Psoas muscle (tissue), 8 donors: ENCODE results near the gene VPS25. TPM values are rescaled to one million over a fixed set of nuclear protein-coding genes. Genes with fewer than 3 reads are reported as not detected.

ENCODE experiments used
- ATAC-seq, 4 donors: fragments of 200-7000 bp; cut with Tn5 transposase; one replicate each; pipeline ENCODE4 v1.9.1; 2020; ENCODE audit warnings: moderate library complexity in 3 of 4, mild to moderate bottlenecking in 2 of 4
- DNase-seq, 2 donors: peaks; one replicate each; pipeline ENCODE4 v3.0.0-alpha.2; 2020
- H3K27ac ChIP-seq: fragments of 200-600 bp; one replicate; pipeline ENCODE4 v1.8.0; 2022
- H3K27me3 ChIP-seq, 3 donors: fragments of 200-600 bp in 1 of 3; one replicate each; pipeline versions ENCODE4 v1.6.1 to v1.8.0; 2013 to 2022; ENCODE audit warnings: low read length in 2 of 3, mild to moderate bottlenecking in 2 of 3, moderate library complexity in 1 of 3; ENCODE audit not compliant: insufficient read depth in 3 of 3
- H3K36me3 ChIP-seq, 2 donors: fragments of 200-600 bp in 1 of 2; one replicate each; pipeline versions ENCODE4 v1.6.1 to v1.8.0; 2013 to 2022; ENCODE audit warnings: low read depth in 1 of 2, mild to moderate bottlenecking in 1 of 2, moderate library complexity in 1 of 2; ENCODE audit not compliant: insufficient read depth in 1 of 2
- H3K4me1 ChIP-seq: fragments of 200-600 bp; one replicate; pipeline ENCODE4 v1.8.0; 2022
- H3K4me3 ChIP-seq: fragments of 200-600 bp; one replicate; pipeline ENCODE4 v1.8.0; 2022; ENCODE audit warnings: mild to moderate bottlenecking
- H3K9me3 ChIP-seq: fragments of 200-600 bp; one replicate; pipeline ENCODE4 v1.8.0; 2022
- CTCF ChIP-seq: fragments of 200-600 bp; IDR thresholded peaks from one replicate; pipeline ENCODE4 v1.8.0; 2022; ENCODE audit warnings: antibody characterized with exemption
- WGBS, 3 donors: extraction: QIAGEN DNeasy Blood & Tissue Kit; methylation state at CpG; one replicate each; pipeline versions ENCODE4 v1.1.6 to v1.1.7; 2013; 5-methylcytosine and 5-hydroxymethylcytosine counted together
- intact Hi-C, 2 donors: fragments of 100-400 bp; cut with DNase I; formaldehyde crosslinking; loops; one replicate each; pipeline versions ENCODE4 v1.11.0 to v1.14.2; 2022
- polyA plus RNA-seq, 3 donors: library from polyadenylated mRNA; stranded (reverse); fragments of 200-250 nt; gene quantifications; one replicate each; pipeline ENCODE4 v1.2.3, GENCODE V29; 2013
- total RNA-seq, 4 donors: library from RNA; stranded (reverse); fragmentation: NEBNext Ultra II Directional in 2 of 4; extraction: Animal tissue kit (Norgen Biotek cat#: 25700) in 2 of 4; gene quantifications; one replicate each; pipeline versions ENCODE4 v1.2.1 to v1.2.4, GENCODE V29; 2021 to 2023
- donor health status: healthy with polysubstance abuse.
- donor health status: DM: no; HTN: no; CAD: no; lungs with moderate emphysema.
- donor health status: Bipolar disorder and iron deficiency.
- donor health status: healthy.
- donor health status: DM: yes; HTN: yes; CAD: no.
- donor health status: DM: no; HTN: no; CAD: no.
- donor health status: DM: no; HTN: no; CAD: no.
- donor health status: DM: yes; HTN: yes; CAD: no.

VPS25 gene
- total and polyA plus RNA-seq, 7 donors: 38.6 to 73.3 (median 45.2) TPM

DNA sequence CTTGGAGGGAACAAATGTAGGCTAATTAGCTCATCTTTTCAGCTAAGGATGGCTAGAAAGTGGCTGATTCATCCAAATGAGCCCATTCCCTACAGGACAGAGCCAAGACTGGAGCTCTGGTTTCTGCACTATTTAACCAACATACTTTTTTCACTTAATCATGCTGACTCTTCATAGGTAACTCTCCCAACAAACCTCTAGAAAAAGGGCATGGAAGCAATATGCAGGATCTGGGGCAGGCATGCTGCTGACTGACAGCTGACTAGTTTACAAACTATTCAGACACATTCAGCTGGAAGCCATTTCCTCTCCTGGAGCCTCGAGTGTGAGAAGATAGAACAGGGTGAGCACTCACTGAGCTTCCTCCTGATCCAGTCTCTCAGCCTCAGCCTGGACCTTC is 44.6 kb downstream of the VPS25 start:
- DNase-seq: no peak
- Histone ChIP-seq H3K27me3 (no peaks in the 10 kb centered on the region), H3K4me1 (peaks cover 4% of the 10 kb centered on the region), H3K4me3 (no peak overlapping the region), H3K9me3 (no peaks in the 10 kb centered on the region), H3K36me3 (peaks cover 11 to 100% of the 10 kb centered on the region in 2 donors), H3K27ac (no peak overlapping the region)
- ATAC-seq: no peak
- intact Hi-C loops: loop anchor here in 1 of 2 donors (5.0 kb wide), 1 partner anchor 96 kb away; no protein-coding TSS in a partner anchor
- no peak for TF ChIP-seq CTCF
- WGBS, 3 donors: 64 to 88% (median 66%) methylated on average over 1 of the region's 1 CpG

GRCh38 chr17:42818379-42818778 is 45.1 kb downstream of the VPS25 start:
- ATAC-seq (no peak), DNase-seq (no peak)
- Histone ChIP-seq H3K36me3 (peaks cover 11 to 98% of the 10 kb centered on the region in 2 donors), H3K27me3 (no peaks in the 10 kb centered on the region), H3K27ac (no peak overlapping the region), H3K9me3 (no peaks in the 10 kb centered on the region), H3K4me3 (no peak overlapping the region), H3K4me1 (peaks cover 9% of the 10 kb centered on the region)
- TF ChIP-seq CTCF: no peak
- intact Hi-C loops: loop anchor here in 1 of 2 donors (5.0 kb wide), 1 partner anchor 96 kb away; no protein-coding TSS in a partner anchor
- WGBS, 3 donors: 71 to 75% (median 73%) methylated on average over 5 of the region's 5 CpGs

- Histone ChIP-seq H3K4me3 (no peak overlapping the region), H3K36me3 (peaks cover 11 to 81% of the 10 kb centered on the region in 2 donors), H3K27me3 (no peaks in the 10 kb centered on the region), H3K27ac (no peak overlapping the region), H3K9me3 (no peaks in the 10 kb centered on the region), H3K4me1 (peaks cover 12% of the 10 kb centered on the region)
- no peak for ATAC-seq
- DNase-seq: peak; percentile 66 to 80
- intact Hi-C loops: loop anchor here (5.0 kb wide), 2 partner anchors 48 to 98 kb away; partner anchors contain the start of gene VPS25 (in 1 of the 2)
- TF ChIP-seq CTCF: peak; percentile 54
- 29 to 35% (median 33%) methylated on average over 2 of the region's 2 CpGs for WGBS, 3 donors
These were observed 46.8 kb downstream of the VPS25 start for GRCh38 chr17:42819939-42820535.

DNA sequence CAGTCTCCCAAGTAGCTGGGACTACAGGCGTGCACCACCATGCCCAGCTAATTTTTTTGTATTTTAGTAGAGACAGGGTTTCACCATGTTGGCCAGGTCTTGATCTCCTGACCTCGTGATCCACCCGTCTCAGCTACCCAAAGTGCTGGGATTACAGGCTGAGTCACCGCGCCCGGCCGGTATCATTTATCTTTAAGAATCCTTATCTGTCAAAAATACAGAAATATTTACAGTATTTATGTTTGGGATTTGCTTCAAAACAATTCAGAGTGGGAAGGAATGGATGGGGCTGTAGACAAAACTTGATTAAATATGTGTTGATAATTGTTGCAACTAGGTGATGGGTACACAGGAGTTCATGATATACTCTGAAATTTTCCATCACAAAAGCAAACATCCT is 47.9 kb downstream of the VPS25 start:
- peaks cover 12% of the 10 kb centered on the region for H3K4me1 ChIP-seq
- intact Hi-C loops: loop anchor here in 1 of 2 donors (5.0 kb wide), 1 partner anchor 49 kb away; the partner anchor contains the start of gene VPS25
- WGBS, 3 donors: 89 to 92% (median 91%) methylated on average over 7 of the region's 7 CpGs
- peaks cover 3 to 70% of the 10 kb centered on the region in 2 donors for H3K36me3 ChIP-seq
- no peaks in the 10 kb centered on the region for H3K27me3 ChIP-seq
- no peak for DNase-seq
- H3K27ac ChIP-seq: no peak overlapping the region
- no peak for TF ChIP-seq CTCF
- no peaks in the 10 kb centered on the region for H3K9me3 ChIP-seq
- H3K4me3 ChIP-seq: no peak overlapping the region
- ATAC-seq: no peak
